Prostate gland (tissue), 2 donors: ENCODE measurements around the gene EIF5A.

ENCODE experiments used
- POLR2A ChIP-seq: fragments of 450-650 bp; IDR thresholded peaks from one replicate; pipeline ENCODE4 v1.6.1; 2016; ENCODE audit warnings: antibody characterized with exemption, mild to moderate bottlenecking
- POLR2AphosphoS5 ChIP-seq: sonication (generic); formaldehyde crosslinking; IDR thresholded peaks from one replicate; pipeline ENCODE4 v1.6.1; 2017; ENCODE audit warnings: antibody characterized with exemption
- TF ChIP-seq, protein P1 (sequence below), 4 experiments: fragments of 200-600 bp in 2 of 4; fragments of 450-650 bp in 2 of 4; sonication (generic) in 2 of 4; IDR thresholded peaks; 1 replicate in 3 of 4; 2 replicates in 1 of 4; pipeline ENCODE4 v1.5.1; 2016 to 2019; ENCODE audit warnings: antibody characterized with exemption in 4 of 4, mild to moderate bottlenecking in 2 of 4, moderate library complexity in 2 of 4

- TF ChIP-seq POLR2A (no peak), POLR2AphosphoS5 (no peak)
- TF ChIP-seq, protein P1, sequence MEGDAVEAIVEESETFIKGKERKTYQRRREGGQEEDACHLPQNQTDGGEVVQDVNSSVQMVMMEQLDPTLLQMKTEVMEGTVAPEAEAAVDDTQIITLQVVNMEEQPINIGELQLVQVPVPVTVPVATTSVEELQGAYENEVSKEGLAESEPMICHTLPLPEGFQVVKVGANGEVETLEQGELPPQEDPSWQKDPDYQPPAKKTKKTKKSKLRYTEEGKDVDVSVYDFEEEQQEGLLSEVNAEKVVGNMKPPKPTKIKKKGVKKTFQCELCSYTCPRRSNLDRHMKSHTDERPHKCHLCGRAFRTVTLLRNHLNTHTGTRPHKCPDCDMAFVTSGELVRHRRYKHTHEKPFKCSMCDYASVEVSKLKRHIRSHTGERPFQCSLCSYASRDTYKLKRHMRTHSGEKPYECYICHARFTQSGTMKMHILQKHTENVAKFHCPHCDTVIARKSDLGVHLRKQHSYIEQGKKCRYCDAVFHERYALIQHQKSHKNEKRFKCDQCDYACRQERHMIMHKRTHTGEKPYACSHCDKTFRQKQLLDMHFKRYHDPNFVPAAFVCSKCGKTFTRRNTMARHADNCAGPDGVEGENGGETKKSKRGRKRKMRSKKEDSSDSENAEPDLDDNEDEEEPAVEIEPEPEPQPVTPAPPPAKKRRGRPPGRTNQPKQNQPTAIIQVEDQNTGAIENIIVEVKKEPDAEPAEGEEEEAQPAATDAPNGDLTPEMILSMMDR (IDR thresholded peaks at IDR 0.05) = no peak
Measured at GRCh38 chr17:7330638-7331015, 23.2 kb downstream of the EIF5A start.
